Measurements from ENCODE around the gene MARK3.
A peak's percentile ranks its signal among the peaks of the same experiment; 100 is the strongest.

DNA sequence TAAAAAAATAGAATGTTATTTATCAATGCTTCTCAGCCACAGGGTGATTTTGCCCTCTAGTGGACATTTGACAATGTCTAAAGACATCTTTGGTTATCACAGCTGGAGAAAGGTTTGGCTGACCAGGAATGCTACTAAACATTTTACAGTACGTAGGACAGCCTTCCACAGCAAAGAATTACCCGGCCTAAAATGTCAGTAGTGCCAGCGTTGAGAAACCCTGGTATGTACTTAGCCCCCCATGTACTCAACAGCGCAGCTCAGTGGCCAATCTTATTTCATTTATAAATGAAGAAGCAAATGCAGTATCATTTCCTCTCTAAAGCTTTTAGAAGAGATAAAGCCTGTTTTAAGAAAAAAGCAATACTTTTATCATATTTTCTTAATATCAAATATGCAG lies 5.8 kb downstream of the MARK3 start:
- TF ChIP-seq, protein P1, sequence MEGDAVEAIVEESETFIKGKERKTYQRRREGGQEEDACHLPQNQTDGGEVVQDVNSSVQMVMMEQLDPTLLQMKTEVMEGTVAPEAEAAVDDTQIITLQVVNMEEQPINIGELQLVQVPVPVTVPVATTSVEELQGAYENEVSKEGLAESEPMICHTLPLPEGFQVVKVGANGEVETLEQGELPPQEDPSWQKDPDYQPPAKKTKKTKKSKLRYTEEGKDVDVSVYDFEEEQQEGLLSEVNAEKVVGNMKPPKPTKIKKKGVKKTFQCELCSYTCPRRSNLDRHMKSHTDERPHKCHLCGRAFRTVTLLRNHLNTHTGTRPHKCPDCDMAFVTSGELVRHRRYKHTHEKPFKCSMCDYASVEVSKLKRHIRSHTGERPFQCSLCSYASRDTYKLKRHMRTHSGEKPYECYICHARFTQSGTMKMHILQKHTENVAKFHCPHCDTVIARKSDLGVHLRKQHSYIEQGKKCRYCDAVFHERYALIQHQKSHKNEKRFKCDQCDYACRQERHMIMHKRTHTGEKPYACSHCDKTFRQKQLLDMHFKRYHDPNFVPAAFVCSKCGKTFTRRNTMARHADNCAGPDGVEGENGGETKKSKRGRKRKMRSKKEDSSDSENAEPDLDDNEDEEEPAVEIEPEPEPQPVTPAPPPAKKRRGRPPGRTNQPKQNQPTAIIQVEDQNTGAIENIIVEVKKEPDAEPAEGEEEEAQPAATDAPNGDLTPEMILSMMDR (IDR thresholded peaks at IDR 0.05), result peak; percentile 58 to 80 (median 62)
- no peak for TF ChIP-seq POLR2A (IDR thresholded peaks at IDR 0.05)
